Measurements from ENCODE around the gene FBN2. TPM values are rescaled to one million over a fixed set of nuclear protein-coding genes. Genes with fewer than 3 reads are reported as not detected.
"Not testable (repeated sequence)": the region's sequence is repeated elsewhere in the genome, so short reads cannot be mapped to it uniquely, and the experiment has no call there.

The FBN2 gene
- total RNA-seq, 2 donors from 2014 or later, result 1.6 to 6.9 TPM

- intact Hi-C loops (cut with DNase I), result no loop called here
- ATAC-seq (no peak), DNase-seq (no peak)
These were observed 1.5 kb downstream of the FBN2 start for GRCh38 chr5:128536254-128537220.

GRCh38 chr5:128535251-128535650, 2.8 kb downstream of the FBN2 start:
- ATAC-seq, result no peak
- intact Hi-C loops (cut with DNase I), result no loop called here

GRCh38 chr5:128534726-128535125, 3.3 kb downstream of the FBN2 start:
- intact Hi-C loops (cut with DNase I), result no loop called here
- no peak for ATAC-seq
- no peak for DNase-seq

More at GRCh38 chr5:128535251-128535650, 2.8 kb downstream of the FBN2 start:
- no peak for DNase-seq

DNA sequence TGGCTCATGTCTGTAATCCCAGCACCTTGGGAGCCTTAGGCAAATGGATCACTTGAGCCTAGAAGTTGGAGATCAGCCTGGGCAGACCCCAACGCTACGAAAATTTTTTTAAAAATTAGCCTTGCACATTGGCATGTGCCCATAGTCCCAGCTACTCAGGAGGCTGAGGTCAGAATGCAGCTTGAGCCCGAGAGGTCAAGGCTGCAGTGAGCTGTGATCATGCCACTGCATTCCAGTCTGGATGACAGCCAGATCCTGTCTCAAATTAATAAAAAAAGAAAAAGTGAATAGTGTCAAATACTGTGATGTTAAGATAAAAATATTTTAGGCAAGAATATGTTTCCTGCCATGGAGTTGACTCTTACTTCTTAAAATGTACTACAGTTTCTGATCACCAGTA, 5.3 kb downstream of the FBN2 start:
- intact Hi-C loops (cut with DNase I), result no loop called here
- no peak for DNase-seq
- no peak for ATAC-seq

- intact Hi-C loops (cut with DNase I), result no loop called here
These were observed 5.9 kb downstream of the FBN2 start for GRCh38 chr5:128532127-128532526.

DNA sequence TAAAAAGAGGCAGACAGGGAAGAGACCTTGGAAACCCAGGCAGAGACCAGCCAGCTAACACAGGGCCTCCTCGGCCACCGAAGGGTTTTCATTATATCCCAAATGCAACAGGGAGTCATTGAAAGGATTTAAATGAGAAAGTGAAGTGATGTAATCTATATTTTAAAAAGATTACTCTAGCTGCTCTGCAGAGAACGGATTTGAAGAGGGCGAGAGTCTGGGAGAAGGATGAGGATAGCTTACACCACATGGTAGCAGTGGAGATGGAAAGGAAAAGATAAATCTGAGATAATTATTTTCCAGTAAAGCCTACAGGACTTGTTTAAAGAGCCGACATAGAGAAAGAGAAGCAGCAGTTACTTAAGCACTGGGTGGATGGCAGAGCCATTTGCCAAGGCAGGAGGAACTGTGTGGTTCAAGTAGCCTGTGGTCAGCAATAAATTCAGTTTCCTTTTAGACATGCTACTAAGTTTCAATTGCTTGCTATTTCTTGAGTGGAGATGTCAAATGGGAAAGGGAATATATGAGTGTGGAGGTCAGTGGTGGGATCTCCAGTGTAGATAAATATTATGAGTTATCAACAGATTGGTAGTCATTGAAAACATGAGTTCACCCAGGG, 9.3 kb downstream of the FBN2 start:
- ATAC-seq, result no peak
- no peak for DNase-seq
- intact Hi-C loops (cut with DNase I), result no loop called here

More at GRCh38 chr5:128532127-128532526, 5.9 kb downstream of the FBN2 start:
- ATAC-seq, result no peak
- no peak for DNase-seq

DNA sequence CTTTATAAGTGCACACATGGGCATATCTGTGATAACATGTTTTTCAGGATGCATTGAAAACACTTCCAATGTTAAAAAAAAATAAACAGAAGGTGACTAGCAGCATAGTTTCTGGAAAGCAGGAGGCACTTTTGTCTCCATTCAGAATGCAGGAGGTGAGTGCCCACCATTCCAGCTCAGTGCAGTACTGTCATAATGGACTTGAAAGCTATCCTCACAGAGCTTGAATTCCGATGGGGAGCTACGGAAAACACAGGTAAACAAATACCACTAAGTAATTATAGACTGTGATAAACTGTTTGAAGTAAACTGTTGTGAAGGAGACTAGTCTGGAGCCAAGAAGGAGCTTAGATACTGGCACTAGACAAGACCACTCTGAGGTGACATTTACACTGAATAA, 9.9 kb downstream of the FBN2 start:
- DNase-seq (no peak), ATAC-seq (no peak)
- intact Hi-C loops (cut with DNase I), result no loop called here

GRCh38 chr5:128527077-128527476, 11.0 kb downstream of the FBN2 start:
- DNase-seq, result no peak
- intact Hi-C loops (cut with DNase I), result no loop called here
- no peak for ATAC-seq

GRCh38 chr5:128522336-128522735, 15.7 kb downstream of the FBN2 start:
- ATAC-seq (no peak), DNase-seq (no peak)
- intact Hi-C loops (cut with DNase I), result no loop called here

DNA sequence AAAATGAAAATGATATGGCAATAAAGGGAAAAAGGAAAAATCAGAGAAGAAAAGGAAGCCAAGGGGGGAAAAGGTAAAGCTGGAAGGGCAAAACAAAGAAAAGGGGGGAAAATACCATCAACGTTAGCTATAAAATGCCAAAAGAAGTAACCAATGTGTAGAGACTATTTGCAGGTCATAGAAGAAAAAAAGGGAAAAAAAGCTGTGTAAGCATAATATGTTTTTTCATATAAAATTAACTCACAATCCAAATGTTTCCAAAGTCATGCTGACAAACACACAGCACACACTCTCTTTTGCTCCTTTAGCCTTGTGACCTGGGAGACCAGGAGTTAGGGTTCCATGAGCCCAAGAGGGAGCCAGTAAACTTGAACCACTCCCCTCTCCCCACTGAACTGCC, 18.2 kb downstream of the FBN2 start:
- ATAC-seq, result no peak
- no peak for DNase-seq
- intact Hi-C loops (cut with DNase I), result no loop called here

GRCh38 chr5:128516978-128517377, 21.1 kb downstream of the FBN2 start:
- intact Hi-C loops (cut with DNase I), result no loop called here
- DNase-seq (no peak), ATAC-seq (no peak)

- DNase-seq (no peak), ATAC-seq (no peak)
- intact Hi-C loops (cut with DNase I), result no loop called here
These were observed 24.2 kb downstream of the FBN2 start for GRCh38 chr5:128513806-128514205.

DNA sequence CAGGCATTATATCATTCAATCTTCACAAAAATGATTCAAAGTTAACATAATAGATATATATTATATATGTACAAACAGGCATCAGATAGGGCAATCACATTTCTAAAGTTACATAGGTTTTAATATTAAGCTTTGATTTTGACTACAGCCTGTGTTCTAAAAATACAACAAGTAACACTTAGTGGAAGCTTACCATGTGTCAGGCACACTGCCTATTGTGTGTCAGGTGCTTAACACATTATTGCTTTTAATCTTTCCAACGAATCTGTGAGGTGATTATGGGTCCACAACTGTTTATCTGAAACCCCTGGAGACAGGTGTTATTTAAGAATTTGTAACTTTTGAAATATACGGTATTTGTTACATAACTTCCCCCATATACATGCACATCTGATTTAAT, 25.2 kb downstream of the FBN2 start:
- no peak for ATAC-seq
- intact Hi-C loops (cut with DNase I), result no loop called here
- DNase-seq, result no peak

DNA sequence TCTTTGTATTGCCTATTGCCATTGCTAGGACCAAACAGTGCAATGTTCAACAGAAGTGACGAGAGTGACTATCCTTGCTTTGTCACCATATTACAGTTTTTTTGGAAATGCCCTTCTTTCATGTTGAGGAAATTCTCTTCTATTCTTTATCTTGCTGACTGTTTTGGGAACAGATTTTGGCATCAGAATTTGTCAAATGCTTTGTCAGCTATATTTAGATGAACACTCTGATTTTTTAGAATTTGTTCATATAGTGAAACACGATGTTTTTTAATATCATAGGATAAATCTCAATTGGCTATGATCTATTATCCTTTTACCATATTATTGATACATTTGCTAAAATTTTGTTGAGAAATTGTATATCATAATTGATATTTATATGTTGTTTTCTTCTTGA, 31.4 kb downstream of the FBN2 start:
- intact Hi-C loops (cut with DNase I), result no loop called here
- DNase-seq, result no peak
- ATAC-seq, result no peak

DNA sequence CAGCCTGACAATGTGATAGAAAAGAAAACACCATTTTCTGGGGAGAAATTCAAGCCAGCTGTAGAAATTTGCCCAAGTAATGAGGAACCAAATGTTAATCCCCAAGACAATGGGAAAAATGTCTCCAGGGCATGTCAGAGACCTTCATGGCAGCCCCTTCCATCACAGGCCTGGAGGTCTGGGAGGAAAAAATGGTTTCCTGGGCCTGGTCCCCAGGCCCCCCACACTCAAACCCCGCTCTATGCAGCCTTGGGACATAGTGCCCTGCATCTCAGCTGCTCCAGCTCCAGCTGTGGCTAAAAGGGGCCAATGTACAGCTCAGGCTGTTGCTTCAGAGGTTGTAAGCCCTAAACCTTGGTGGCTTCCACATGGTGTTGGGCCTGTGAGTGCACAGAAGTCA, 34.3 kb downstream of the FBN2 start:
- ATAC-seq; DNase-seq; intact Hi-C loops (cut with DNase I): not testable (repeated sequence)

DNA sequence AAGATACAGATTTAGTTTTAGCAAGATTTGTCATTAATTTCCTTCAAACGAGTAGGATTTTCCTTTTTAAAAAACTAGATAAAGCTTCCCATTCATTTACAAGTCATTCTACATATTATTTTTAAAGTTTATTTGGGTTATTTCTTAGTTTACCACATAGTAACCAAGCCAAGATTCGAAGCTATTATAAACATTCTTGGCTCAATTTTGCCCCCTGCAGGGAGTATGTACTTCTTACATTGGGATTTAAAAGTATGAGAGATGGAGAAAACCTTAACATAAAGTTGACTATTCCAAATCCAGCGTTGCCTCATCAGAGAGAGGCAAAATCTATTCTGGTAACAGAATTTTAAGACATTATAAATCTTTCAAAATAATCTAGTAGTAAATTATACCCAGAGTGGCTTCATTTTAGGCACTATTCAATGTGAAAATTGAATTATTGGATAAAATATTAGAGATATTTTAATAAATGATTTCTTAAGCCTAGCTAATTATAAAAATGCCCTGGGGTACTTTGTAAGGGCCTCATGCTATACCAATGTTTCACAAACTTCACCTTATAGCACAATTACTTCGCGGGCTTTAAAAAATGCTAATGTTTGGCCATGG, 39.1 kb downstream of the FBN2 start:
- ATAC-seq (no peak), DNase-seq (no peak)
- intact Hi-C loops (cut with DNase I), result loop anchor here (5.0 kb wide), 2 partner anchors 287 to 932 kb away; no protein-coding TSS in a partner anchor

DNA sequence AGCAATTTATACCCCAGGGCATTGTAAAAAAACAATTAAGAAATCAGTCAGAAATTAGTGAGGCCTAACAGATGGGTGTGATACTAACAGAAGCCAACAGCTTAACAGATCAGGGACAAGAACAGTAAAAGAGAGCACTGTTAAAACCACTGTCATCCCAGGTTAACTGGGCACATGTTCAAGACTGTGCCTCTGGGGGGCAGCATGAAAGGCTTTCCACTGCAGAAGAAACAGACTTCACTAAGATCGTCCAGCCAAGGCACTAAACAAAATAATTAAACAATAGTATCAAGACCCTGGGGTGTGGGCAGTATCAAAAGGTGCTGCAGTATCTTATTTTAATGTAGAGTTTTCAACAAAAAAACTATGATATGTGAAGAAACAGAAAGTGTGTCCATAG, 43.5 kb downstream of the FBN2 start:
- no peak for DNase-seq
- no peak for ATAC-seq
- intact Hi-C loops (cut with DNase I), result no loop called here

DNA sequence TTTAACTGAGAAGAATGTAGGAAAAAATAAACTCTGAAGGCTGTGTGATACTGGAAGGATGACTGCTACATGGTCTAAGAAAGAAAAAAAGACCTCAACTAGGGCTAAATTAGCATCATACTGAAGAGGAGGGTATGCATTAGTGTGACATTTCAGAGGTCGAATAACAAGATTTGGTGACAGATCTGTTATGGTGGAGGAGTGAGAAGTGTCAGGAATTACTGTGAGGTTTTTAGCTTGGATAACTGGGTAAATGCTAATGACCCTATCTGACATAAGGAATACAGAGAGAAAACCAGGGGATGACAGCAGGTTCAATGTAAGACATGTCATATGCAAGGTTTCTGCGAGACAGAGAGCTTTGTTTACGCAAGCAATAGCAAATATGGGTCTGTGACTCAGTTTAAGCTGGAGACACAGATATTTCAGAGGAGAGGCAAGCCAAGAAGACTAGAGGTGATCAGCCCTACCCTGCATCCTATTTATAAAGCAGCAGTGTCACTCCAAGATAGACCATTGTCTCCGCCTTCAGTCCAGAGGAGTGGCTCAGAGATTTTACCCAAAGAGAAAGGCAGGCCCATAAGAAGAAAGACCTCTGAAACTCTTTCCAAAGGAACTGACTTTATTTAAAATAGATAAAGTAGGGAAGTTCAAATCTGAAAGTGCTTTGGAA, 44.3 kb downstream of the FBN2 start:
- DNase-seq (no peak), ATAC-seq (no peak)
- intact Hi-C loops (cut with DNase I), result no loop called here

- DNase-seq, result no peak
- intact Hi-C loops (cut with DNase I), result no loop called here
These were observed 46.8 kb downstream of the FBN2 start for GRCh38 chr5:128491291-128491690.

DNA sequence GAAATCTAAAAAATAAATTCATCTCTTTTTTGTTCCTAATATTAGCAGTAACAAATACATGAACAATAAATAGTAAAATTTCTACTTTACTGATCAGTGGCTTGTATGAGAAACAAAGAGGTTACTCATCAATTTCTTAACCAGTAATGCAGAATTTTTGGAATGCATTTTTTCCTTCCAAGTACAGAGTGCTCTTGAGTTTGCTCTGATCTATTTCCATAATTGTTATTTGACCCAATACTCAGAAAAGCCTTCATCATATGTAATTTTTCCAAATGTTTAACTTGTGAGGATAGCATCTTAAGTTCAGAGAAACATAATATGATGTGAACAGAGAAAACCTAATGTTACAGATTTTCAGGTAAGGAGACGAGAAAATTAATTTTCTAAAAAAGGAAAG, 47.3 kb downstream of the FBN2 start:
- DNase-seq, result no peak
- intact Hi-C loops (cut with DNase I), result no loop called here

More at GRCh38 chr5:128491291-128491690, 46.8 kb downstream of the FBN2 start:
- no peak for ATAC-seq

More for the DNA sequence above, 47.3 kb downstream of the FBN2 start:
- ATAC-seq, result no peak

All from left cardiac atrium (tissue), 4 donors.